Measurements from ENCODE around the gene ALDH3B2. TPM values are rescaled to one million over a fixed set of nuclear protein-coding genes. Genes with fewer than 3 reads are reported as not detected.

ALDH3B2 gene
- total RNA-seq, 2 experiments from 2014 or later = not detected

GRCh38 chr11:67632982-67633755, 41.3 kb downstream of the ALDH3B2 start:
- Histone ChIP-seq H3K27ac (ENCODE audit: low read depth in 1 of 2, low read length in 2 of 2) (no peak overlapping the region), H3K36me3 (ENCODE audit: insufficient read depth, low read length) (no peaks in the 10 kb centered on the region), H3K9me3 (ENCODE audit: control insufficient read depth in 1 of 2, insufficient read depth in 1 of 2, low read length in 2 of 2) (no peaks in the 10 kb centered on the region), H3K27me3 (ENCODE audit: control insufficient read depth in 1 of 2, insufficient read depth in 2 of 2, low read length in 2 of 2) (no peaks in the 10 kb centered on the region), H3K4me3 (ENCODE audit: low read length) (no peak overlapping the region), H3K4me1 (ENCODE audit: insufficient read depth, low read length) (peaks cover 22% of the 10 kb centered on the region)
- Mint-ChIP-seq H3K27me3 (no peaks in the 10 kb centered on the region), H3K4me1 (ENCODE audit: low read depth) (peaks cover 6% of the 10 kb centered on the region), H3K9me3 (no peaks in the 10 kb centered on the region), H3K36me3 (ENCODE audit: low read depth) (no peaks in the 10 kb centered on the region), H3K4me3 (peak overlapping the region; percentile 62), H3K27ac (no peak overlapping the region)
- ChIA-PET POLR2A (no interaction called here), CTCF (no interaction called here)
- TF ChIP-seq, protein P1, sequence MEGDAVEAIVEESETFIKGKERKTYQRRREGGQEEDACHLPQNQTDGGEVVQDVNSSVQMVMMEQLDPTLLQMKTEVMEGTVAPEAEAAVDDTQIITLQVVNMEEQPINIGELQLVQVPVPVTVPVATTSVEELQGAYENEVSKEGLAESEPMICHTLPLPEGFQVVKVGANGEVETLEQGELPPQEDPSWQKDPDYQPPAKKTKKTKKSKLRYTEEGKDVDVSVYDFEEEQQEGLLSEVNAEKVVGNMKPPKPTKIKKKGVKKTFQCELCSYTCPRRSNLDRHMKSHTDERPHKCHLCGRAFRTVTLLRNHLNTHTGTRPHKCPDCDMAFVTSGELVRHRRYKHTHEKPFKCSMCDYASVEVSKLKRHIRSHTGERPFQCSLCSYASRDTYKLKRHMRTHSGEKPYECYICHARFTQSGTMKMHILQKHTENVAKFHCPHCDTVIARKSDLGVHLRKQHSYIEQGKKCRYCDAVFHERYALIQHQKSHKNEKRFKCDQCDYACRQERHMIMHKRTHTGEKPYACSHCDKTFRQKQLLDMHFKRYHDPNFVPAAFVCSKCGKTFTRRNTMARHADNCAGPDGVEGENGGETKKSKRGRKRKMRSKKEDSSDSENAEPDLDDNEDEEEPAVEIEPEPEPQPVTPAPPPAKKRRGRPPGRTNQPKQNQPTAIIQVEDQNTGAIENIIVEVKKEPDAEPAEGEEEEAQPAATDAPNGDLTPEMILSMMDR (IDR thresholded peaks at IDR 0.05) = no peak
- peak in 1 of 14 experiments; percentile 20 for DNase-seq
- no peak for ATAC-seq (ENCODE audit: poor library complexity)
- intact Hi-C loops (cut with DNase I, micrococcal nuclease) = no loop called here

DNA sequence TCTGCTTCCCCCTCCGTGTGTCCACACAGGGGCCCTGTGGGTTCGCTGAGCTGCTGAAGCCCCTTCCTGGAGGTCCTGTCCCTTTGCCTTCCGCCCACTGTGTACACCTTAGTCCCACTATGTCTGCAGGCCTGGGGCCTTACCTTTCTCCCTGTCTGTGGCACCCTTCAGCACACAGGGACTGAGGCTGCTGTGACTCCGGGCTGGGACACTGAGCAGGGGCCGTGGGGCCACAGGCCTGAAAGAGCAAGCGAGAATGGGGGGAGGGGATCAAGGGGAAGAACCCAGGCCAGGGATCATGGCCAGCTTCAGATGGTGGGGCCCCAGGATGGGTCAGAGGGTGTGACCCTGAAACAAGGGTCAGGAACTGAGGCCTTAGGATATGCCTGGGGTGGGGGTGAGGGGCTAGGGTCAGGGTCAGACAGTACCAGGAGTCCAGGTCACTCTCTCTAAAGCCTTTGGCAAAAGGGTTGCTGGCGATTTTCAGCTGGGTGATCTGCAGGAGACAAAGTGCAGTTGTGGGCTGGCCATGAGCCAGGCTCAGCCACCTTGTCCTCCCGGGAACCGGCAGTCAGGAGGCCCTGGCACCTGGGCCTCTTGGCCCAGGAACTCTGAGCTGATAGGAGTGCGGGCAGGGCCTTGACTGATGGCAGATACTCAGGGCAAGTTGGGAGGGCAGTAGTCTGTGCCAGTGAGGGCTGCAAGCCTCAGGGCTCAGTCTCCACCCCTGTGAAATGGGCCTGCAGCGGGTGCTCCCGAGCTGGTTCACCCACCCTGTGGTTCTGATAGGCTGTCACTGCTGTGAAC, 42.0 kb downstream of the ALDH3B2 start:
- H3K27me3 Mint-ChIP-seq = no peaks in the 10 kb centered on the region
- Histone ChIP-seq H3K36me3 (ENCODE audit: insufficient read depth, low read length) (no peaks in the 10 kb centered on the region), H3K27me3 (ENCODE audit: control insufficient read depth in 1 of 2, insufficient read depth in 2 of 2, low read length in 2 of 2) (no peaks in the 10 kb centered on the region), H3K4me3 (ENCODE audit: low read length) (no peak overlapping the region), H3K4me1 (ENCODE audit: insufficient read depth, low read length) (peaks cover 22% of the 10 kb centered on the region), H3K27ac (ENCODE audit: low read depth in 1 of 2, low read length in 2 of 2) (no peak overlapping the region), H3K9me3 (ENCODE audit: control insufficient read depth in 1 of 2, insufficient read depth in 1 of 2, low read length in 2 of 2) (no peaks in the 10 kb centered on the region)
- ChIA-PET POLR2A (no interaction called here), CTCF (no interaction called here)
- peaks cover 6% of the 10 kb centered on the region for H3K4me1 Mint-ChIP-seq (ENCODE audit: low read depth)
- TF ChIP-seq, protein P1 (IDR thresholded peaks at IDR 0.05) = no peak
- DNase-seq = peak in 1 of 14 experiments; percentile 20
- intact Hi-C loops (cut with DNase I, micrococcal nuclease) = no loop called here
- no peak for ATAC-seq (ENCODE audit: poor library complexity)
- no peak overlapping the region for H3K27ac Mint-ChIP-seq
- H3K9me3 Mint-ChIP-seq = no peaks in the 10 kb centered on the region
- peak overlapping the region; percentile 84 for H3K4me3 Mint-ChIP-seq
- no peaks in the 10 kb centered on the region for H3K36me3 Mint-ChIP-seq (ENCODE audit: low read depth)

DNA sequence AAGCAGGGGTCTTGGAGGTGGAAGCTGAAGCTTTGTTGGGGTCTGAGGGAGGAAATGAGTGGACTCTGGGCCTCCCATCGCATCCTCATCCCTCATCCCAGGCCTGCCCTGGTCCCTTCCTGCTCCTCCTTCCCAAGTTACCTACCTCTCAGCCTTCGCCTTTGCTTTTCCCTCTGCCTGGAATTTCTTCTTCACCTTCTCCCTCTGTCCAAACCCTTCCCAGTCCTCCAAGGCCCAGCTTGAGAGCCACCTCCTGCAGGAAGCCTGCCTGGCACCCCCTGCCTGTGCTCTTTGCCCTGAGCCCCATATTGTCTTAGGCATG, 42.6 kb downstream of the ALDH3B2 start:
- no peak overlapping the region for H3K4me3 ChIP-seq (ENCODE audit: low read length)
- no peaks in the 10 kb centered on the region for H3K9me3 Mint-ChIP-seq
- TF ChIP-seq, protein P1 (IDR thresholded peaks at IDR 0.05) = no peak
- no peaks in the 10 kb centered on the region for H3K36me3 Mint-ChIP-seq (ENCODE audit: low read depth)
- ATAC-seq (ENCODE audit: poor library complexity) (no peak), DNase-seq (no peak)
- H3K4me3 Mint-ChIP-seq = peak overlapping the region; percentile 84
- CTCF ChIA-PET = no interaction called here
- H3K36me3 ChIP-seq (ENCODE audit: insufficient read depth, low read length) = no peaks in the 10 kb centered on the region
- intact Hi-C loops (cut with DNase I, micrococcal nuclease) = loop anchor here in 1 of 2 experiments (2.0 kb wide), 1 partner anchor 173 kb away; no protein-coding TSS in a partner anchor
- no peak overlapping the region for H3K27ac Mint-ChIP-seq
- H3K27ac ChIP-seq (ENCODE audit: low read depth in 1 of 2, low read length in 2 of 2) = no peak overlapping the region
- no peaks in the 10 kb centered on the region for H3K27me3 ChIP-seq (ENCODE audit: control insufficient read depth in 1 of 2, insufficient read depth in 2 of 2, low read length in 2 of 2)
- peaks cover 22% of the 10 kb centered on the region for H3K4me1 ChIP-seq (ENCODE audit: insufficient read depth, low read length)
- POLR2A ChIA-PET = interaction anchor here (4.5 kb wide), 1 partner anchor 48 kb away, joined by 16 read pairs; the partner anchor contains the start of gene GSTP1
- no peaks in the 10 kb centered on the region for H3K27me3 Mint-ChIP-seq
- no peaks in the 10 kb centered on the region for H3K9me3 ChIP-seq (ENCODE audit: control insufficient read depth in 1 of 2, insufficient read depth in 1 of 2, low read length in 2 of 2)
- peaks cover 6% of the 10 kb centered on the region for H3K4me1 Mint-ChIP-seq (ENCODE audit: low read depth)
